PC-3 (cell line): ENCODE results near the gene TMEM178B. TPM values are rescaled to one million over a fixed set of nuclear protein-coding genes. Genes with fewer than 3 reads are reported as not detected.

ENCODE experiments used
- ATAC-seq: fragments of 200-7000 bp; cut with Tn5 transposase; 2 replicates; pipeline ENCODE4 v1.9.1; 2020; ENCODE audit warnings: mild to moderate bottlenecking, moderate library complexity
- BruUV-seq: library from RNA; stranded (reverse); fragments of 400-500 nt; replicated peaks from 2 replicates; lab custom pipeline; 2021; lab: Mats Ljungman, UMichigan
- CTCF ChIA-PET: fragments of 300-600 bp; sonication (Branson Sonifier 250); formaldehyde crosslinking; loops from one replicate; lab custom pipeline; 2022; ENCODE audit warnings: antibody characterized with exemption; lab: Charles Lee
- POLR2A ChIA-PET: fragments of 300-600 bp; sonication (Branson Sonifier 250); formaldehyde crosslinking; loops from one replicate; lab custom pipeline; 2022; ENCODE audit warnings: antibody characterized with exemption; ENCODE audit not compliant: unreplicated experiment; lab: Charles Lee
- DNase-seq: peaks from one replicate; pipeline ENCODE4 v3.0.0-alpha.2; 2015
- H2AFZ ChIP-seq: fragments of 300-600 bp; sonication (generic); 2 replicates; pipeline ENCODE4 v1.6.0; 2016; ENCODE audit warnings: antibody characterized with exemption, low read length
- H3F3A ChIP-seq: fragments of 300-600 bp; sonication (generic); one replicate; pipeline ENCODE4 v1.6.0; 2017; ENCODE audit warnings: antibody characterized with exemption, low read length, control low read depth, mild to moderate bottlenecking; ENCODE audit not compliant: unreplicated experiment
- H3K27ac ChIP-seq: fragments of 300-600 bp; sonication (generic); 2 replicates; pipeline ENCODE4 v1.5.1; 2016; ENCODE audit warnings: mild to moderate bottlenecking, low read length
- H3K27me3 ChIP-seq: fragments of 300-600 bp; sonication (generic); 2 replicates; pipeline ENCODE4 v1.6.1; 2016; ENCODE audit warnings: low read length, mixed read lengths
- H3K36me3 ChIP-seq: fragments of 300-600 bp; sonication (generic); 2 replicates; pipeline ENCODE4 v1.6.1; 2016; ENCODE audit warnings: low read depth, mixed run types, low read length, mixed read lengths
- H3K4me1 ChIP-seq: fragments of 300-600 bp; sonication (generic); 2 replicates; pipeline ENCODE4 v1.5.1; 2016; ENCODE audit warnings: low read length; ENCODE audit not compliant: insufficient read depth
- H3K4me2 ChIP-seq: fragments of 300-600 bp; sonication (generic); 2 replicates; pipeline ENCODE4 v1.6.0; 2016; ENCODE audit warnings: low read length
- H3K4me3 ChIP-seq: fragments of 300-600 bp; sonication (generic); 2 replicates; pipeline ENCODE4 v1.5.1; 2016; ENCODE audit warnings: mild to moderate bottlenecking, low read length, mixed read lengths
- H3K79me2 ChIP-seq: fragments of 300-600 bp; sonication (generic); 2 replicates; pipeline ENCODE4 v1.6.1; 2017; ENCODE audit warnings: low read length, mixed read lengths
- H3K9ac ChIP-seq: fragments of 300-600 bp; sonication (generic); 2 replicates; pipeline ENCODE4 v1.6.0; 2016; ENCODE audit warnings: mild to moderate bottlenecking, low read length
- H3K9me2 ChIP-seq: fragments of 300-600 bp; sonication (generic); replicated peaks from 2 replicates; pipeline ENCODE4 v1.6.1; 2016; ENCODE audit warnings: mixed run types, low read length, mixed read lengths
- H3K9me3 ChIP-seq: fragments of 300-600 bp; sonication (generic); 2 replicates; pipeline ENCODE4 v1.6.1; 2016; ENCODE audit warnings: low read length, mixed read lengths
- H4K20me1 ChIP-seq: fragments of 300-600 bp; sonication (generic); 2 replicates; pipeline ENCODE4 v1.6.1; 2016; ENCODE audit warnings: low read length, mixed read lengths
- EZH2 ChIP-seq: fragments of 300-600 bp; sonication (generic); IDR thresholded peaks from one replicate; pipeline ENCODE4 v1.6.1; 2017; ENCODE audit warnings: antibody characterized with exemption, mild to moderate bottlenecking, low read length; ENCODE audit not compliant: unreplicated experiment
- EZH2phosphoT487 ChIP-seq: fragments of 300-600 bp; sonication (generic); IDR thresholded peaks from 2 replicates; pipeline ENCODE4 v1.6.1; 2018; ENCODE audit warnings: mild to moderate bottlenecking, antibody characterized with exemption, low read length, borderline replicate concordance
- intact Hi-C: fragments of 100-400 bp; cut with micrococcal nuclease; formaldehyde crosslinking; loops from 2 replicates; pipeline ENCODE4 v1.9.0; 2023
- total RNA-seq: library from RNA; depleted of rRNA; stranded (reverse); fragments of >200 nt; gene quantifications from 2 replicates; pipeline ENCODE4 v1.2.3, GENCODE V29; 2014
- TF ChIP-seq, protein P1 (sequence below): fragments of 300-600 bp; sonication (generic); conservative IDR thresholded peaks from 2 replicates; pipeline ENCODE4 v1.5.1; 2017; ENCODE audit warnings: antibody characterized with exemption, low read depth, mild to moderate bottlenecking, low read length

Gene TMEM178B
- total RNA-seq, 1 experiment from 2014 or later, result 0.29 TPM

DNA sequence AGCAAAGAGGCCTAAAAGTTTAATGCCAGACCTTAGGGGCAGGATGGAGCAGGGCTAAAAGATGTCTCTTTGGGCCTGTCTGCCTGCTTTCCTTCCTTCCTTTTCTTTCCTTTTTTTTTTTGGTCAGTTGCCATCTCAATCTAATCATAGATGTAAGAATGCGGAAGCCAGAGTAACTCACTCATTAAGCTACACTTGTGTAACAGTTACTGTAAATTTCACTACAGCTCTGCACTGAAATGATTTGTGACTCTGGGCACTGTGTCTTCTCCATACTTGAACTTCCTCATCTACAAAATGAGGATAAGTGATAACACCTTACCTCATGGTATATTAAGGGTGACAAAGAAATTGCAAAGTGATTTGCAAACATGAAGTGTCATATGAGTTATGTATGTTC is 401.8 kb downstream of the TMEM178B start:
- no peaks in the 10 kb centered on the region for H3K9me2 ChIP-seq
- H3K9ac ChIP-seq, result no peak overlapping the region
- H3F3A ChIP-seq, result no peaks in the 10 kb centered on the region
- BruUV-seq, result no TSS peak
- no peak for DNase-seq
- POLR2A ChIA-PET, result no interaction called here
- no peaks in the 10 kb centered on the region for H3K9me3 ChIP-seq
- CTCF ChIA-PET, result no interaction called here
- no peaks in the 10 kb centered on the region for H3K36me3 ChIP-seq
- no peak overlapping the region for H2AFZ ChIP-seq
- no peaks in the 10 kb centered on the region for H3K4me1 ChIP-seq
- ATAC-seq, result no peak
- peaks cover 55% of the 10 kb centered on the region for H3K27me3 ChIP-seq
- intact Hi-C loops, result no loop called here
- H4K20me1 ChIP-seq, result no peaks in the 10 kb centered on the region
- no peak overlapping the region for H3K4me3 ChIP-seq
- H3K79me2 ChIP-seq, result no peaks in the 10 kb centered on the region
- no peak overlapping the region for H3K4me2 ChIP-seq
- TF ChIP-seq EZH2phosphoT487 (no peak), EZH2 (no peak)
- TF ChIP-seq, protein P1, sequence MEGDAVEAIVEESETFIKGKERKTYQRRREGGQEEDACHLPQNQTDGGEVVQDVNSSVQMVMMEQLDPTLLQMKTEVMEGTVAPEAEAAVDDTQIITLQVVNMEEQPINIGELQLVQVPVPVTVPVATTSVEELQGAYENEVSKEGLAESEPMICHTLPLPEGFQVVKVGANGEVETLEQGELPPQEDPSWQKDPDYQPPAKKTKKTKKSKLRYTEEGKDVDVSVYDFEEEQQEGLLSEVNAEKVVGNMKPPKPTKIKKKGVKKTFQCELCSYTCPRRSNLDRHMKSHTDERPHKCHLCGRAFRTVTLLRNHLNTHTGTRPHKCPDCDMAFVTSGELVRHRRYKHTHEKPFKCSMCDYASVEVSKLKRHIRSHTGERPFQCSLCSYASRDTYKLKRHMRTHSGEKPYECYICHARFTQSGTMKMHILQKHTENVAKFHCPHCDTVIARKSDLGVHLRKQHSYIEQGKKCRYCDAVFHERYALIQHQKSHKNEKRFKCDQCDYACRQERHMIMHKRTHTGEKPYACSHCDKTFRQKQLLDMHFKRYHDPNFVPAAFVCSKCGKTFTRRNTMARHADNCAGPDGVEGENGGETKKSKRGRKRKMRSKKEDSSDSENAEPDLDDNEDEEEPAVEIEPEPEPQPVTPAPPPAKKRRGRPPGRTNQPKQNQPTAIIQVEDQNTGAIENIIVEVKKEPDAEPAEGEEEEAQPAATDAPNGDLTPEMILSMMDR, result no peak
- no peak overlapping the region for H3K27ac ChIP-seq

DNA sequence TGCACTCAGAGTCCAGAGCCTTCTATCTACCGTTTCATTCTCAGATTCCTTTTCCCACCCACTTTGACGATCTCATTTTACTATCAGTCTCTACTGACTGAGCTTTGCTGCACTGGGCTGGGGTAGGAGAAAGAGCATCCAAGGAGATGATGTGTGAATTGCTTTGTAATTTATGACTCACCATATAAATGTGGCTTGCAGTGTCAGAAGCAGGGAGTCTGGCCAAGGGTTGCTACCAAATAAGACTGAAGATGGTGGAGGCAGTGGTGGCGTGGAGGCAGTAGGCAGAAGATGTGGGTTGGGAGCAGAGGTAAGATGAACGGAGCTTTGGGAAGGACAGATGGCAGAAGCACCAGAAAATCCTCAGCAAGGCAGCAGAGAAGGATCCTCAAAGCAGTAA is 404.0 kb downstream of the TMEM178B start:
- H3K79me2 ChIP-seq, result no peaks in the 10 kb centered on the region
- no peaks in the 10 kb centered on the region for H4K20me1 ChIP-seq
- H3K4me2 ChIP-seq, result no peak overlapping the region
- no peak overlapping the region for H3K27ac ChIP-seq
- no peaks in the 10 kb centered on the region for H3F3A ChIP-seq
- CTCF ChIA-PET, result no interaction called here
- POLR2A ChIA-PET, result no interaction called here
- no TSS peak for BruUV-seq
- H3K4me1 ChIP-seq, result no peaks in the 10 kb centered on the region
- DNase-seq (peak; percentile 4), ATAC-seq (no peak; the same call in 1 of the 2 replicates)
- peaks cover 55% of the 10 kb centered on the region for H3K27me3 ChIP-seq
- H2AFZ ChIP-seq, result no peak overlapping the region
- TF ChIP-seq, protein P1, result no peak
- TF ChIP-seq EZH2 (no peak), EZH2phosphoT487 (no peak)
- no peaks in the 10 kb centered on the region for H3K9me3 ChIP-seq
- no peaks in the 10 kb centered on the region for H3K36me3 ChIP-seq
- no peak overlapping the region for H3K9ac ChIP-seq
- H3K4me3 ChIP-seq, result no peak overlapping the region
- no peaks in the 10 kb centered on the region for H3K9me2 ChIP-seq
- intact Hi-C loops, result no loop called here

GRCh38 chr7:141478845-141479244 is 405.0 kb downstream of the TMEM178B start:
- ATAC-seq (no peak), DNase-seq (no peak)
- H3K27me3 ChIP-seq, result peaks cover 45% of the 10 kb centered on the region
- H3K9ac ChIP-seq, result no peak overlapping the region
- ChIA-PET CTCF (no interaction called here), POLR2A (no interaction called here)
- no peak overlapping the region for H3K4me2 ChIP-seq
- H3K4me1 ChIP-seq, result no peaks in the 10 kb centered on the region
- H3K9me2 ChIP-seq, result no peaks in the 10 kb centered on the region
- H3K79me2 ChIP-seq, result no peaks in the 10 kb centered on the region
- no peaks in the 10 kb centered on the region for H3K36me3 ChIP-seq
- no peak overlapping the region for H3K4me3 ChIP-seq
- no peaks in the 10 kb centered on the region for H4K20me1 ChIP-seq
- H3F3A ChIP-seq, result no peaks in the 10 kb centered on the region
- intact Hi-C loops, result no loop called here
- no TSS peak for BruUV-seq
- no peak overlapping the region for H2AFZ ChIP-seq
- no peak overlapping the region for H3K27ac ChIP-seq
- no peaks in the 10 kb centered on the region for H3K9me3 ChIP-seq
- TF ChIP-seq EZH2phosphoT487 (no peak), EZH2 (no peak)
- TF ChIP-seq, protein P1, result no peak
